ENCODE data around the gene MICB.

The MICB gene

GRCh38 chr6:31532644-31533454, 34.9 kb downstream of the MICB start:
- in situ Hi-C loops (cut with HindIII; ENCODE audit: low sequenced_read_pairs): no loop called here
- TF ChIP-seq CTCF (IDR thresholded peaks at IDR 0.05; ENCODE audit: low read depth, low read length, missing control alignments): no peak
- DNase-seq (ENCODE audit: low read depth): no peak
- no peak overlapping the region for H3K4me3 ChIP-seq (ENCODE audit: low read depth, low read length)

GRCh38 chr6:31533455-31533841, 35.5 kb downstream of the MICB start:
- DNase-seq (ENCODE audit: low read depth): no peak
- no peak overlapping the region for H3K4me3 ChIP-seq (ENCODE audit: low read depth, low read length)
- TF ChIP-seq CTCF (IDR thresholded peaks at IDR 0.05; ENCODE audit: low read depth, low read length, missing control alignments): no peak
- in situ Hi-C loops (cut with HindIII; ENCODE audit: low sequenced_read_pairs): no loop called here

- DNase-seq (ENCODE audit: low read depth): no peak
- no peak for TF ChIP-seq CTCF (IDR thresholded peaks at IDR 0.05; ENCODE audit: low read depth, low read length, missing control alignments)
- in situ Hi-C loops (cut with HindIII; ENCODE audit: low sequenced_read_pairs): no loop called here
- H3K4me3 ChIP-seq (ENCODE audit: low read depth, low read length): no peak overlapping the region
Measured at GRCh38 chr6:31534011-31534410, 36.1 kb downstream of the MICB start.

- TF ChIP-seq CTCF (IDR thresholded peaks at IDR 0.05; ENCODE audit: low read depth, low read length, missing control alignments): no peak
- H3K4me3 ChIP-seq (ENCODE audit: low read depth, low read length): no peak overlapping the region
- in situ Hi-C loops (cut with HindIII; ENCODE audit: low sequenced_read_pairs): no loop called here
- DNase-seq (ENCODE audit: low read depth): no peak
Measured at GRCh38 chr6:31534521-31535040, 36.6 kb downstream of the MICB start.

- TF ChIP-seq CTCF (IDR thresholded peaks at IDR 0.05; ENCODE audit: low read depth, low read length, missing control alignments): no peak
- DNase-seq (ENCODE audit: low read depth): no peak
- no peak overlapping the region for H3K4me3 ChIP-seq (ENCODE audit: low read depth, low read length)
- in situ Hi-C loops (cut with HindIII; ENCODE audit: low sequenced_read_pairs): no loop called here
Measured at GRCh38 chr6:31535538-31536324, 37.8 kb downstream of the MICB start.

GRCh38 chr6:31538805-31539400, 41.0 kb downstream of the MICB start:
- H3K4me3 ChIP-seq (ENCODE audit: low read depth, low read length): peak overlapping the region; percentile 94
- DNase-seq (ENCODE audit: low read depth): no peak
- in situ Hi-C loops (cut with HindIII; ENCODE audit: low sequenced_read_pairs): no loop called here
- TF ChIP-seq CTCF (IDR thresholded peaks at IDR 0.05; ENCODE audit: low read depth, low read length, missing control alignments): no peak
